Neural progenitor cell (in vitro differentiated cells): ENCODE results near the gene ADH5. TPM values are rescaled to one million over a fixed set of nuclear protein-coding genes. Genes with fewer than 3 reads are reported as not detected.
"Not testable (repeated sequence)": the region's sequence is repeated elsewhere in the genome, so short reads cannot be mapped to it uniquely, and the experiment has no call there.

Experiments
- DNase-seq: peaks from one replicate; pipeline ENCODE4 v3.0.0-alpha.2; 2016; ENCODE audit warnings: low spot score
- H2AFZ ChIP-seq: fragments of 200-600 bp; sonication (generic); replicated peaks from 2 replicates; pipeline ENCODE4 v1.6.1; 2016; ENCODE audit warnings: antibody characterized with exemption
- H3F3A ChIP-seq: fragments of 200-600 bp; sonication (generic); 2 replicates; pipeline ENCODE4 v1.6.1; 2016; ENCODE audit warnings: antibody characterized with exemption, low read depth
- H3K27ac ChIP-seq: fragments of 200-600 bp; sonication (generic); 2 replicates; pipeline ENCODE4 v1.5.1; 2016; ENCODE audit warnings: mild to moderate bottlenecking
- H3K27me3 ChIP-seq: fragments of 200-600 bp; sonication (generic); 2 replicates; pipeline ENCODE4 v1.6.1; 2016; ENCODE audit warnings: mild to moderate bottlenecking, moderate library complexity
- H3K36me3 ChIP-seq: fragments of 200-600 bp; sonication (generic); 2 replicates; pipeline ENCODE4 v1.5.1; 2016
- H3K4me1 ChIP-seq: fragments of 200-600 bp; sonication (generic); 2 replicates; pipeline ENCODE4 v1.6.1; 2016; ENCODE audit warnings: mixed run types
- H3K4me2 ChIP-seq: fragments of 200-600 bp; sonication (generic); 2 replicates; pipeline ENCODE4 v1.6.1; 2016
- H3K4me3 ChIP-seq: fragments of 200-600 bp; sonication (generic); 2 replicates; pipeline ENCODE4 v1.5.1; 2016
- H3K79me2 ChIP-seq: fragments of 200-600 bp; sonication (generic); 2 replicates; pipeline ENCODE4 v1.6.1; 2016; ENCODE audit warnings: low read depth
- H3K9ac ChIP-seq: fragments of 200-600 bp; sonication (generic); 2 replicates; pipeline ENCODE4 v1.6.1; 2016
- H3K9me3 ChIP-seq: fragments of 200-600 bp; sonication (generic); 2 replicates; pipeline ENCODE4 v1.5.1; 2016; ENCODE audit warnings: low read depth
- H4K20me1 ChIP-seq: fragments of 200-600 bp; sonication (generic); 2 replicates; pipeline ENCODE4 v1.6.1; 2016; ENCODE audit warnings: low read depth
- H3K27ac Mint-ChIP-seq: 3 replicates; pipeline ENCODE4 v1.8.0; 2021; ENCODE audit warnings: mixed read lengths
- H3K27me3 Mint-ChIP-seq: 2 replicates; pipeline ENCODE4 v1.8.0; 2022; ENCODE audit warnings: low read depth, mild to moderate bottlenecking, inconsistent platforms, moderate library complexity, mixed read lengths; ENCODE audit not compliant: insufficient read depth
- H3K36me3 Mint-ChIP-seq: 3 replicates; pipeline ENCODE4 v1.8.0; 2021; ENCODE audit warnings: mixed read lengths
- H3K4me1 Mint-ChIP-seq: 3 replicates; pipeline ENCODE4 v1.8.0; 2021; ENCODE audit warnings: mixed read lengths
- H3K4me3 Mint-ChIP-seq: 3 replicates; pipeline ENCODE4 v1.8.0; 2021; ENCODE audit warnings: mild to moderate bottlenecking, moderate library complexity, mixed read lengths
- H3K9me3 Mint-ChIP-seq: 3 replicates; pipeline ENCODE4 v1.8.0; 2020; ENCODE audit warnings: mixed read lengths
- CTCF ChIP-seq: fragments of 200-600 bp; sonication (generic); IDR thresholded peaks from 2 replicates; pipeline ENCODE4 v1.5.1; 2017; ENCODE audit warnings: antibody characterized with exemption, mild to moderate bottlenecking
- EZH2 ChIP-seq: fragments of 200-600 bp; sonication (generic); IDR thresholded peaks from 2 replicates; pipeline ENCODE4 v1.6.1; 2017; ENCODE audit warnings: antibody characterized with exemption, mild to moderate bottlenecking, moderate library complexity
- EZH2phosphoT487 ChIP-seq: fragments of 200-600 bp; sonication (generic); IDR thresholded peaks from 2 replicates; pipeline ENCODE4 v1.6.1; 2017; ENCODE audit warnings: antibody characterized with exemption
- total RNA-seq: library from RNA; depleted of rRNA; stranded (reverse); fragments of >200 nt; gene quantifications from 2 replicates; pipeline ENCODE4 v1.2.3, GENCODE V29; 2015; ENCODE audit warnings: low replicate concordance

The ADH5 gene
- total RNA-seq, 1 donor from 2014 or later = 473 TPM

- Histone ChIP-seq H3F3A (peaks cover 36% of the 10 kb centered on the region), H3K9ac (no peak overlapping the region), H3K36me3 (peaks cover 16% of the 10 kb centered on the region), H3K4me2 (no peak overlapping the region), H3K79me2 (no peaks in the 10 kb centered on the region), H3K4me3 (no peak overlapping the region), H2AFZ (no peak overlapping the region), H3K27me3 (no peaks in the 10 kb centered on the region), H3K4me1 (no peaks in the 10 kb centered on the region), H3K9me3 (no peaks in the 10 kb centered on the region), H3K27ac (no peak overlapping the region), H4K20me1 (no peaks in the 10 kb centered on the region)
- TF ChIP-seq CTCF = no peak
- TF ChIP-seq EZH2 = no peak
- no peak for TF ChIP-seq EZH2phosphoT487
- peaks cover 38% of the 10 kb centered on the region for H3K36me3 Mint-ChIP-seq
- H3K27me3 Mint-ChIP-seq = no peaks in the 10 kb centered on the region
- no peaks in the 10 kb centered on the region for H3K4me1 Mint-ChIP-seq
- H3K27ac Mint-ChIP-seq = no peak overlapping the region
- H3K9me3 Mint-ChIP-seq = peaks cover 3% of the 10 kb centered on the region
- DNase-seq = no peak
- no peak overlapping the region for H3K4me3 Mint-ChIP-seq
Observed at GRCh38 chr4:99067617-99068016, 21.0 kb downstream of the ADH5 start.

GRCh38 chr4:99065521-99065920 lies 23.1 kb downstream of the ADH5 start:
- not testable (repeated sequence) for DNase-seq, H3K4me1 ChIP-seq, H4K20me1 ChIP-seq, H3K36me3 ChIP-seq, H3K4me2 ChIP-seq, H3K27me3 ChIP-seq, H3K27me3 Mint-ChIP-seq, H3K9ac ChIP-seq, H3K4me3 Mint-ChIP-seq, H3K27ac Mint-ChIP-seq, H3K9me3 ChIP-seq, H3K79me2 ChIP-seq, H2AFZ ChIP-seq, H3K4me1 Mint-ChIP-seq, H3K4me3 ChIP-seq, H3K27ac ChIP-seq, H3K9me3 Mint-ChIP-seq
- H3K36me3 Mint-ChIP-seq = peaks cover 36% of the 10 kb centered on the region
- peaks cover 26% of the 10 kb centered on the region for H3F3A ChIP-seq

GRCh38 chr4:99062120-99062519 lies 26.5 kb downstream of the ADH5 start:
- no peak overlapping the region for H3K27ac Mint-ChIP-seq
- H4K20me1 ChIP-seq = no peaks in the 10 kb centered on the region
- peaks cover 9% of the 10 kb centered on the region for H3K4me1 Mint-ChIP-seq
- H3K9me3 Mint-ChIP-seq = peaks cover 3% of the 10 kb centered on the region
- no peak overlapping the region for H3K4me2 ChIP-seq
- H3K79me2 ChIP-seq = no peaks in the 10 kb centered on the region
- H3K4me3 ChIP-seq = no peak overlapping the region
- H3K4me1 ChIP-seq = no peaks in the 10 kb centered on the region
- H3K27me3 ChIP-seq = no peaks in the 10 kb centered on the region
- H3K9me3 ChIP-seq = no peaks in the 10 kb centered on the region
- H3K36me3 Mint-ChIP-seq = peaks cover 46% of the 10 kb centered on the region
- H3F3A ChIP-seq = peaks cover 4% of the 10 kb centered on the region
- no peak overlapping the region for H3K4me3 Mint-ChIP-seq
- TF ChIP-seq EZH2phosphoT487 (no peak), CTCF (no peak), EZH2 (no peak)
- H3K9ac ChIP-seq = no peak overlapping the region
- H3K36me3 ChIP-seq = peaks cover 8% of the 10 kb centered on the region
- H3K27ac ChIP-seq = no peak overlapping the region
- H3K27me3 Mint-ChIP-seq = no peaks in the 10 kb centered on the region
- no peak for DNase-seq
- H2AFZ ChIP-seq = no peak overlapping the region

- H3K4me3 ChIP-seq = no peak overlapping the region
- H3K27me3 ChIP-seq = no peaks in the 10 kb centered on the region
- Mint-ChIP-seq H3K36me3 (peaks cover 45% of the 10 kb centered on the region), H3K9me3 (peaks cover 3% of the 10 kb centered on the region), H3K27ac (no peak overlapping the region), H3K4me1 (peaks cover 10% of the 10 kb centered on the region), H3K4me3 (no peak overlapping the region), H3K27me3 (no peaks in the 10 kb centered on the region)
- H4K20me1 ChIP-seq = no peaks in the 10 kb centered on the region
- H3K4me1 ChIP-seq = no peaks in the 10 kb centered on the region
- no peak overlapping the region for H3K4me2 ChIP-seq
- H3F3A ChIP-seq = no peaks in the 10 kb centered on the region
- DNase-seq = no peak
- no peak overlapping the region for H2AFZ ChIP-seq
- no peak overlapping the region for H3K9ac ChIP-seq
- H3K79me2 ChIP-seq = no peaks in the 10 kb centered on the region
- TF ChIP-seq CTCF (no peak), EZH2phosphoT487 (no peak), EZH2 (no peak)
- H3K36me3 ChIP-seq = peaks cover 10% of the 10 kb centered on the region
- H3K9me3 ChIP-seq = no peaks in the 10 kb centered on the region
- no peak overlapping the region for H3K27ac ChIP-seq
Observed at GRCh38 chr4:99061048-99061700, 27.4 kb downstream of the ADH5 start.
